Activated CD8-positive, alpha-beta memory T cell treated with anti-CD3 and anti-CD28 coated beads, Interleukin-2, amount 50 U/mL, for 4 hours (primary cell): ENCODE data around the gene PAK1.
"Not testable (repeated sequence)": the region's sequence is repeated elsewhere in the genome, so short reads cannot be mapped to it uniquely, and the experiment has no call there.

Experiments used
- DNase-seq: peaks from one replicate; pipeline ENCODE4 v3.0.0-alpha.2; 2020

The PAK1 gene

DNA sequence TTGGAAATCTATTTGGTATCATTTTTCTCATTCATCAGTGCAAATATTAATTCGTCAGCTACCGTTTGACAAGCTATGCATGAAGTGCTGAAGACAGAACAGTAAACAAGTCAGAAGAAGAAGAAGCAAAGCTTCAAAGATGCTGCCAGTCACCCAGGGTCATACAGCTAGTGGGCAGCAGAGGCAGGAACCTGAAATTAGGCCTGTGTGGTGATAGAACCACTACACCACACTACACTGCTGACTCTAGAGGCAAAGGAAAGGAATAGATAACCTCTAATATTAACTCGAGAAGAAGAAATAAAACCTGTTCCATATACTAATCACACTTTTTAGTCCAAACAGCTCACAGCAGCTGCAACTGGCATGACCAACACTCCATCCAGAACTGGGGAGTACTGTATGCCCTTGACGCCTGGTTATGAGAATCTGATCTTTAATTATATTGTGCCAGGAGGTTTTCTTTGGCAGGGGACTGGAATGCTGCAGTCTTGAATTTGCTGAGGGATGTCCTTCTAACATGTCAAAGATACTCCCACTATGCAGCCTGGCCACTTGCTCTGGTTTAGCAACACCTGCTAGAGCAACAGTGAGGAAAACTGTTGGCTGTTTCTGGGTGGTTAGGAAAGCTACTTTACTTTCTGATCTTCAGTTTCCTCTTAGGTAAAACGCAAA, 73.0 kb downstream of the PAK1 start:
- no peak for DNase-seq

DNA sequence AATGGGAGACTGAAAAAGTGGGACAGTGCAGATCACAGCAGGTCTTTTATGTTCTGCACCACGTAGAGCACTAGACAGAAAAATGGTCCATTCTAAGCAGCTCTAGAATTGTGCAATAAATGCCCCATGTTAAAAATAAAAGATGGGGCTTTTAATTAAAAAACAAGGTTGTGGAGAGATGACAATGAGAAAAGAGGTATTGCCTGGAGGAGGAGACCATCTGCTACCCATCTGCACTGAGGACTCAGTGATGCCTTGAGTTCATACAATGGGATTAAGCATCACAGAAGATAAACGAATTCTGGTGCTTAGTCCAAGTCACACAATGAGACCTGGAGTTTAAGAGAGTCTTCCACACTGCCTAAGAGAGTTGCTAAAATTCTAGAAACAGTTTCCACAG, 73.6 kb downstream of the PAK1 start:
- no peak for DNase-seq

- DNase-seq: no peak
Measured at GRCh38 chr11:77397631-77398030, 76.3 kb downstream of the PAK1 start.

DNA sequence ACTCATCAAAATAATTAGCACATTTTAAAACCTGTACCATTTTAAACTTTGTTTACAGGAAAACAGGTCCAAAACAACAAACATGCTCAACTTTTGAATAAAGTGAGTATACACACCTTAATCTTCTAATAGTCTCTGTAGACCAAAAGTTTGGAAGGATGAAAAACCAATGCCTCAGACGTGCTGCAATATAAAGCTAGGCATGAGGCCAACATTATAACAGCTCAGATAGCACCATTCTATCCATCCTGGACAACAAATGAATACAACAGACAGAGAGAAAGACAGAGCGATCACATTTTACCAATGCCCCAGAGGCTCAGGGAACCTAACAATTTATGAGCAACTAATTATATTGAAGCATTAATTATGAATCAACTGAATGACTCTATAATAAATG, 77.0 kb downstream of the PAK1 start:
- no peak for DNase-seq

GRCh38 chr11:77396305-77396704, 77.6 kb downstream of the PAK1 start:
- DNase-seq: no peak

DNA sequence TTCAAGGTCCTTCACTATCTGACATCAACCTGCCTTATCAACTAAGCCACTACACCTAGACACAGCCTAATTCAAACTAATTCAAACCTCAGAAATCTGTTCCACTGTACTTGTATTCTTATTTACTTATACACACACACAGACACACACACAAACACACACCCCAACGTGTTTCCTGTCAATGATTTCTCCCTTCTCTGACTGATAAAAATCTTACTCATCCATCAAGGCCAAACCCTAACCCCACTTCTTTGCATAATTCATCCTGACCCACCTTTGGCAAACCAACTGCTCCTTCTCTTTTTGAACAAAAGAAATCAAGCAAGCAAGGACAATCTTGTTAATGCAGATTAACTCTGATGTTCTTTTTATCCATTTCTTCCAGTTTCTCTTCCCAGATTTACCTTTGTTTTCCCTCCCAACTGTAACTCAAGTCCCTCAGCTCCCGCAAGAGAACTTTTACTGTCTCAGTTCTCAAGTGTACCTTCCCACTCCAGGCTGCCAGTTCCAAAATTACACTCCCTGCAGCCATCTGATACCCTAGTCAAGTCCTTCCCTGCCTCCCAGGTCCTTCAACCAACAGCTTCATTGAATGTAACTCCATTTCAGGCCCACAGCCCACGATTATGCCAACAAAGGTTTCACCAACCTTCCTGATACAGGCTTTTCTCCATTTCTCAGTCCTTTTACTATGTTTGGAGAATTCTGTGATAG, 78.3 kb downstream of the PAK1 start:
- no peak for DNase-seq

- no peak for DNase-seq
Measured at GRCh38 chr11:77392842-77393241, 81.1 kb downstream of the PAK1 start.

DNA sequence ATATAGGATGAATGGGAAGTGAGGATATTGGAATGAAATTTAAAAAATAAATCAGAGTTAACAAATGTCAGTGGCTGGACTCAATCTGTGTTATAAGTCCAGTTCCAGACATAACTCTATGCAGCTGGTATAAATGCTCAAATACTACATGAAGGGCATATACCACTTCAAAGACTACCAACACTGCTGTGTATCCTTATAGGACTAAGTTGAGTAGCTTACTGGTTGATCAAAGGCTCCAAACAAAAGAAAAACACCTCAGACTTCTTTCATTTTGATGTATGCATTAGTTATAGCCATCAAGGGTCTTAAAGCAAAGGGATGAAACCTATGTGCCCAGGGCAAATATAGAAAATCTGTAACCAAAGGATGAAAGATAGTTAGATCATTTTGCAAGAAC, 86.2 kb downstream of the PAK1 start:
- no peak for DNase-seq

- no peak for DNase-seq
Measured at GRCh38 chr11:77386178-77386577, 87.7 kb downstream of the PAK1 start.

GRCh38 chr11:77385255-77385771, 88.6 kb downstream of the PAK1 start:
- DNase-seq: not testable (repeated sequence)

DNA sequence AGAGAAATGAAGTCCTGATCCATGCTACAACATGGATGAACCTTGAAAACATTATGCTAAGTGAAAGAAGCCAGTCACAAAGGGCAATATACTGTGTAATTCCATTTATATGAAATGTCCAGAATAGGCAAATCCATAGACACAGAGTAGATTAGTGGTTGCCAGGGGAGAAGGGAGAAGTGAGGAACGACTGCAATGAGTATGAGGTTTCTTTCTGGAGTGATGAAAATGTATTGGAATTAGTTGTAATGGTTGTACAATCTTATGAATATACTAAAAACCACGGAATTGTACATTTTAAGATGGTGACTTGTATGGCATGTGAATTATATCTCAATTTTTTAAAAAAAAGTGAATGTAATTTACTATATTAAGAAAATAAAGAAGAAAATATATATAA, 89.3 kb downstream of the PAK1 start:
- DNase-seq: no peak

GRCh38 chr11:77383349-77383748, 90.5 kb downstream of the PAK1 start:
- not testable (repeated sequence) for DNase-seq

DNA sequence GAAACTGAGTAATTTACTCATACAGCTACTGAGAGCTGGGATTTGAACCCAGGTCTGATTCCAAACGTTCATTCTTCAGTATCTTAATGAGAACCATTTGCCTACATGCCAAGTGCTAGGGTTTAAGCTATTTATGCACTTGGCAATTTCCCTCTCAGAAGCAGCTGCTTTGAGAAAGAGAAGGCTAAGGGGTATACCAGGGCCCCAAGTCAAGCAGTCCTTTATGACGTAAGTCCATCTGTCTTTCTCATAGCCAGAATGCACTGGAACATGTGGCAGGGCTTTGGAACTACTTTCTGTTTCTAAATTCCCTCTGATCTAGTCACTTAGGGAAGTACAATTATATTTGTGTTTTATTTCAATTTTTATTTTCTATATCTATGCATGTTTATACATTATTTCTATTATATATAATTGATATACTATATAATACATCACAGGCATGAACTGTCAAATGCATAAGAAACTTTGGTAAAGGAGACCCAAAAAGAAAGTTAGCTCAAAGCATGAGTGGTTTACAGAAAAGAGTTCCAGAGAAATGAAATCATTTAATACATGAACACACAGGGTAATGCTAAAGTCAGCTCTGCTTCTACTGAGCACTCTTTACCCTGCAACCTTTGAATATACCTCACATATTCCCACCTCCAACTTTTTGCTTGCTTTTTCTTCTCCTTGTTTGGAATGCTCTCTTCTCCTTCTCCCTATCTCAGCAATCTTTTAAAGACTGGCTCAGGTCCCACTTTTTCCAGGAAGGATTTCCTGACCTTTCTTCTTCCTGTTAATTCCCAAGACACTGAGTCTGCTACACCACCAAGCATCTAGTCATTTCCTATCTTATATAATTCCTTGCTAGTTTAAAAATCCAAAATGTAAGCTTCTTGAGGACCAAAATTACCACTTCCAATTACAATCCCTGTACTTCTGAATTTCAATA, 91.9 kb downstream of the PAK1 start:
- no peak for DNase-seq

DNA sequence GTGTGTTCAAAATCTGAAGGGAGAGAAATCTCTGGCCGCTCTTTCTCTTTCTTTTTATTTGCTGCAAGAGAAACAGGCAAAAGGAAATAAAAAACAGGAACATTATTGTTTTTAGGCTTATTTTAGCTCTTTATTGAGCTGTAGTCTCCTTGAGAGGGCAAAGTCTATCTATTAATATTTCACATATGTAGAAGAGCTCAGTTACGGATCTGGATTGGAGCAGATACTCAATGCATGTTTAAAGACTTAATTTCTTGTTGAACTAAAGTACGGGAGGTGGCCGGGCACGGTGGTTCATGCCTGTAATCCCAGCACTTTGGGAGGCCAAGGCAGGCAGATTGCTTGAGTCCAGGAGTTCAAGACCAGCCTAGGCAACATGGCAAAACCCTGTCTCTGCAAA, 94.0 kb downstream of the PAK1 start:
- DNase-seq: no peak

DNA sequence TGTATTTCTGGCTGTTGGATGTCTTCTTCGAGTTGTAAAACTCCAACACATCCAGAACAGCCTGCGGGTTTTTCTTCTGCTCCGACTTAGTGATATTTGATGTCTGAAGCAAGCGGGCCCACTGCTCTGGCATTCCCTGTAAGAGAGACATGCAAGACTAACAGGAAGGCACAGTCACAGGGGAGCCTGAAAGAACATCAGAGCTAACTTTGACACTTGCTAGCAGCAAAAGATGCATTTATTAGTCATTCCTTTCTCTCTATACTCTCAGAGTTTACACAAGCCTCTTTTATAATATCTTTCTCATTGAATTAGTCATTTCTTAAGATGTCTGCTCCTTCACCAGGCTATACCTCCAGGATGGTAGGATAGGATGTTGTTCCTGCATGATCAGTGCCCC, 94.6 kb downstream of the PAK1 start:
- DNase-seq: no peak

GRCh38 chr11:77377734-77378133, 96.2 kb downstream of the PAK1 start:
- no peak for DNase-seq

DNA sequence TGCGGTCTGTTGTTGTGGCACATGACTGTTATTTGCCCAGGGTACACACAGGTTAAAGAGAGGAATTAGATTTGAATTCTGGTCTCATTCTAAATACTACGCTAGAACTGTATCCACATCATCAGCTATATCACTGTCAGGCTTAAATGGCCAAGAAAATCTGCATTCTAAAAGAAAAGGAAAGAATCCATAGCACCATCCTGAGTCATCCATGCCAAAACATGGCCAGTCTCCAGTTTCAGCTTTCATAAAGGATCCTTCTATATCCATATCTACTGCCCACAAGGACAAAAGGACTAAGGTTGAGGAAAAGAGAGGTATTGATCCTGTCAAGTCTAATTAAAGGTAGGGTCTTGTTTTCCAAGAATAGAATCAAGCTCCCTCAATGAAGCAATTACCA, 98.8 kb downstream of the PAK1 start:
- DNase-seq: no peak

- DNase-seq: no peak
Measured at GRCh38 chr11:77374611-77375031, 99.3 kb downstream of the PAK1 start.

GRCh38 chr11:77374108-77374507, 99.8 kb downstream of the PAK1 start:
- DNase-seq: no peak

DNA sequence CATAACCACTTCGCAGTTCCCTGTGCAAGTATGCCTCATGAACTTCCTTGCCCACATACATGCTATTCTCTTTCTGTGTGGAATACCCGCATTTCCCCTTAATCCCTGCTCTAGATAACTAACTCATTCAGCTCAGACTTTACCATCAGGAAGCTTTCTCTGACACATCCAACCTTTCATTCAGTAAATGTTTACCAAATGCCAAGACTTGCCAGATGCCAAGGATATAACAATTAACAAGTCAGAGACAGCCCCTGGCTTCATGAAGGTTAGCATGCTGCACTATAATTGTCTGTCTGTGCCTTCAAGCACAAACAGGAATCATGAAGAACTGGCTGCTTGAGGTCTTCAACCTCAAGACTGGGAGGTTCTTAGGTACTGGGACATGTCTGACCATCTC, 101.2 kb downstream of the PAK1 start:
- no peak for DNase-seq

GRCh38 chr11:77371646-77372045, 102.2 kb downstream of the PAK1 start:
- no peak for DNase-seq

GRCh38 chr11:77370217-77370616, 103.7 kb downstream of the PAK1 start:
- DNase-seq: no peak

DNA sequence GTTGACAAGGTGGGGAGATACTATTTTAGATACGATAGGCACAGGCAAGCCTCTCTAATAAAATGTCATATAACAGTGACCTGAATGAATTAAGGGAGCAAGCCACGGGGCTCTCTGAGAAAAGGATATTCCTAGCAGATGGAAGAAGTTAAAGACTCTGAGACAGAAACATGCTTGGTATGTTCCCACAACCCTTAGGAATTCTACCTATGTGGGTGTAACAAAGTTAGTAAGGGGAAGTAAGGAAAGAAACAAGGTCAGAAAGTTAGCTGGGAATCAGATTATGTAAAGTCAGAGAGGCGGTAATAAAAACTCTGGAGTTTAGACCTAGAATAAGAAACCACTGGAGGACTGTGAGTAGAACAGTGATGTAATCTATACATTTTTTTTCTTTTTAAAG, 112.7 kb downstream of the PAK1 start:
- DNase-seq: no peak
